ENCODE measurements around the gene ANKRD34A.

The ANKRD34A gene

GRCh38 chr1:145965119-145965744, 857 bp upstream of the ANKRD34A start:
- DNase-seq, result no peak

GRCh38 chr1:145963265-145964019, 933 bp downstream of the ANKRD34A start:
- no peak for DNase-seq

- DNase-seq, result peak; percentile 73
Observed at GRCh38 chr1:145962157-145963102, 1.9 kb downstream of the ANKRD34A start.

GRCh38 chr1:145961425-145962156, 2.8 kb downstream of the ANKRD34A start:
- peak; percentile 14 for DNase-seq

- no peak for DNase-seq
Observed at GRCh38 chr1:145961109-145961424, 3.3 kb downstream of the ANKRD34A start.

GRCh38 chr1:145960468-145961108, 3.8 kb downstream of the ANKRD34A start:
- DNase-seq, result peak; percentile 34

GRCh38 chr1:145959957-145960467, 4.4 kb downstream of the ANKRD34A start:
- no peak for DNase-seq

GRCh38 chr1:145959333-145959732, 5.0 kb downstream of the ANKRD34A start:
- DNase-seq, result no peak

GRCh38 chr1:145958734-145959133, 5.6 kb downstream of the ANKRD34A start:
- DNase-seq, result no peak

- DNase-seq, result peak; percentile 98
Observed at GRCh38 chr1:145957443-145958319, 6.7 kb downstream of the ANKRD34A start, which contains the start of gene LIX1L. Gene LIX1L, minus strand, starts transcription at chr1:145958017. Its CDS starts 90 bp downstream, at chr1:145957927.

- DNase-seq, result peak; percentile 59
Observed at GRCh38 chr1:145956781-145957442, 7.5 kb downstream of the ANKRD34A start.

GRCh38 chr1:145956361-145956760, 8.0 kb downstream of the ANKRD34A start:
- no peak for DNase-seq

GRCh38 chr1:145955436-145955835, 8.9 kb downstream of the ANKRD34A start:
- DNase-seq, result peak; percentile 24

GRCh38 chr1:145953861-145954260, 10.5 kb downstream of the ANKRD34A start:
- no peak for DNase-seq

GRCh38 chr1:145952903-145953302, 11.5 kb downstream of the ANKRD34A start:
- DNase-seq, result no peak

- no peak for DNase-seq
Observed at GRCh38 chr1:145951526-145951925, 12.8 kb downstream of the ANKRD34A start.

- no peak for DNase-seq
Observed at GRCh38 chr1:145949219-145949618, 15.2 kb downstream of the ANKRD34A start.

- no peak for DNase-seq
Observed at GRCh38 chr1:145947551-145947950, 16.8 kb downstream of the ANKRD34A start.

GRCh38 chr1:145946477-145946986, 17.8 kb downstream of the ANKRD34A start:
- DNase-seq, result no peak

- DNase-seq, result no peak
Observed at GRCh38 chr1:145944532-145944931, 19.8 kb downstream of the ANKRD34A start.

Measured in midbrain (tissue), 1 donor.